Keratinocyte (primary cell): ENCODE measurements around the gene HOXC4.

Experiments used
- CTCF ChIP-seq, 3 experiments: IDR thresholded peaks in 1 of 3; conservative IDR thresholded peaks in 1 of 3; optimal IDR thresholded peaks in 1 of 3; 2 replicates in 2 of 3; 3 replicates in 1 of 3; pipeline versions ENCODE3 to v1.5.1; 2011; ENCODE audit warnings: low read length in 3 of 3, mild to moderate bottlenecking in 3 of 3, moderate library complexity in 2 of 3, control low read depth in 1 of 3, inconsistent platforms in 1 of 3; ENCODE audit not compliant: insufficient read depth in 2 of 3; ENCODE audit errors: extremely low read depth in 1 of 3
- EZH2 ChIP-seq: IDR thresholded peaks from one replicate; pipeline ENCODE4 v1.6.1; 2012; ENCODE audit warnings: inconsistent platforms, mild to moderate bottlenecking, low read length, moderate library complexity

GRCh38 chr12:54029529-54030441 is 23.9 kb upstream of the HOXC4 start:
- TF ChIP-seq CTCF (optimal IDR thresholded peaks at IDR 0.05 in 1 of 3, IDR thresholded peaks at IDR 0.05 in 1 of 3, conservative IDR thresholded peaks at IDR 0.05 in 1 of 3; ENCODE audit: extremely low read depth in 1 of 3, insufficient read depth in 2 of 3, low read length in 3 of 3) (no peak), EZH2 (no peak)
